PC-9 (cell line): Measurements from ENCODE around the gene NOXA1.

ENCODE experiments used
- EZH2 ChIP-seq: fragments of 200-600 bp; sonication (generic); IDR thresholded peaks from 2 replicates; pipeline ENCODE4 v1.8.0; 2017; ENCODE audit warnings: antibody characterized with exemption, low read depth
- TF ChIP-seq, protein P1 (sequence below): fragments of 200-600 bp; sonication (generic); conservative IDR thresholded peaks from 2 replicates; pipeline ENCODE4 v1.6.1; 2017; ENCODE audit warnings: mixed run types, antibody characterized with exemption, mild to moderate bottlenecking, moderate library complexity

DNA sequence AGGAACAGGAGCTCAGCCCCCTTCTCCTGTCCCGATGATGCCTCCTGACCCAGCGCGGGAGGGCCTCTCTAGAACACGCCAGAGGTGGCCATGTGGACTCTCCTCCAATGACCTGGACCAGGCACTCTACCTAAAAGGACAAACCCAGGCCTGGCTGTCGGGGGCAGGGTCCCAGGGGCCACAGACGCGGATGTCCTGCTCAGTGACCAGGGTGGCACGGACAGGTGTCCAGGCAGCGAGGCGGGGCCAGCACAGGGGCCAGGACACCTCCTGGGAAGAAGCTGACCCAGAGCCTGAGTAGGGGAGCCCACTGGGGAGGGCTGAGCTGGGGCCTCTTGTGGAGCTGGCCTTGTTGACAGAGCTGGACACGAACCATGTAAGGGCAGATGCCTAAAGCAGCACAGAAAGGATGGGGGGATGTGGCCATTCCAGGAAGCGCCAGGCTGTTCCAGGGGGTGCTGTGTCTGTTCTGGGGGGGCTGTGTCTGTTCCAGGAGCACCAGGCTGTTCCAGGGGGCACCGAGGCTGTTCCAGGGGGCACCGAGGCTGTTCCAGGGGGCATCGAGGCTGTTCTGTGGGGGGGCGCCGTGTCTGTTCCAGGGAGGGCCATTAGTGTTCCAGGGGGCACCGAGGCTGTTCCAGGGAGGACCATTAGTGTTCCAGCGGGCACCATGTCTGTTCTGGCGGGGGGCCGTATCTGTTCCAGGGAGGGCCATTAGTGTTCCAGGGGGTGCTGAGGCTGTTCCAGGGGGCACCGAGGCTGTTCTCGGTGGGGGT lies 30.8 kb upstream of the NOXA1 start:
- TF ChIP-seq, protein P1, sequence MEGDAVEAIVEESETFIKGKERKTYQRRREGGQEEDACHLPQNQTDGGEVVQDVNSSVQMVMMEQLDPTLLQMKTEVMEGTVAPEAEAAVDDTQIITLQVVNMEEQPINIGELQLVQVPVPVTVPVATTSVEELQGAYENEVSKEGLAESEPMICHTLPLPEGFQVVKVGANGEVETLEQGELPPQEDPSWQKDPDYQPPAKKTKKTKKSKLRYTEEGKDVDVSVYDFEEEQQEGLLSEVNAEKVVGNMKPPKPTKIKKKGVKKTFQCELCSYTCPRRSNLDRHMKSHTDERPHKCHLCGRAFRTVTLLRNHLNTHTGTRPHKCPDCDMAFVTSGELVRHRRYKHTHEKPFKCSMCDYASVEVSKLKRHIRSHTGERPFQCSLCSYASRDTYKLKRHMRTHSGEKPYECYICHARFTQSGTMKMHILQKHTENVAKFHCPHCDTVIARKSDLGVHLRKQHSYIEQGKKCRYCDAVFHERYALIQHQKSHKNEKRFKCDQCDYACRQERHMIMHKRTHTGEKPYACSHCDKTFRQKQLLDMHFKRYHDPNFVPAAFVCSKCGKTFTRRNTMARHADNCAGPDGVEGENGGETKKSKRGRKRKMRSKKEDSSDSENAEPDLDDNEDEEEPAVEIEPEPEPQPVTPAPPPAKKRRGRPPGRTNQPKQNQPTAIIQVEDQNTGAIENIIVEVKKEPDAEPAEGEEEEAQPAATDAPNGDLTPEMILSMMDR = no peak
- no peak for TF ChIP-seq EZH2
